GM12874 (cell line): Measurements from ENCODE around the gene LCN12.

Source experiments
- CTCF ChIP-seq: IDR thresholded peaks from 2 replicates; pipeline ENCODE4 v1.5.1; 2011; ENCODE audit warnings: low read depth, mild to moderate bottlenecking, control low read depth, low read length, moderate library complexity; ENCODE audit not compliant: insufficient read depth

LCN12 gene

GRCh38 chr9:136958473-136958872, 6.4 kb downstream of the LCN12 start:
- TF ChIP-seq CTCF, result no peak

GRCh38 chr9:136958898-136959850, 7.1 kb downstream of the LCN12 start:
- no peak for TF ChIP-seq CTCF

GRCh38 chr9:136960212-136960937, 8.3 kb downstream of the LCN12 start:
- no peak for TF ChIP-seq CTCF

DNA sequence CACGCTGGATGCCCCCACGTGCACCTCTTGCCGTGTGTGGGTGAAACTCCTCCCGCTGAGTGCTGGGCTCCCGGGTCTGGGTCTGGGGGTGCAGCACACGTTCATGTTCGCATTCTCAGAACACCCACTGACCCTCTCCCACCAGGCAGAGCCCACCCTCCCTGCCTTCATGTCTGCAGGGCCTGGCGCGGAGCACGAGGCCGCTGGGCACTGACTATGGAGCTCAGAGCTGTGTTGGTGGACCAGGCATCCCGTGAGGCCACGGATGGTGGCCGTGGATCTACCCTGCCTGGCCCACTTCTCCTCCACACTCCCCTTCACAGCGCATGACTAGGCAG, 8.8 kb downstream of the LCN12 start:
- no peak for TF ChIP-seq CTCF

DNA sequence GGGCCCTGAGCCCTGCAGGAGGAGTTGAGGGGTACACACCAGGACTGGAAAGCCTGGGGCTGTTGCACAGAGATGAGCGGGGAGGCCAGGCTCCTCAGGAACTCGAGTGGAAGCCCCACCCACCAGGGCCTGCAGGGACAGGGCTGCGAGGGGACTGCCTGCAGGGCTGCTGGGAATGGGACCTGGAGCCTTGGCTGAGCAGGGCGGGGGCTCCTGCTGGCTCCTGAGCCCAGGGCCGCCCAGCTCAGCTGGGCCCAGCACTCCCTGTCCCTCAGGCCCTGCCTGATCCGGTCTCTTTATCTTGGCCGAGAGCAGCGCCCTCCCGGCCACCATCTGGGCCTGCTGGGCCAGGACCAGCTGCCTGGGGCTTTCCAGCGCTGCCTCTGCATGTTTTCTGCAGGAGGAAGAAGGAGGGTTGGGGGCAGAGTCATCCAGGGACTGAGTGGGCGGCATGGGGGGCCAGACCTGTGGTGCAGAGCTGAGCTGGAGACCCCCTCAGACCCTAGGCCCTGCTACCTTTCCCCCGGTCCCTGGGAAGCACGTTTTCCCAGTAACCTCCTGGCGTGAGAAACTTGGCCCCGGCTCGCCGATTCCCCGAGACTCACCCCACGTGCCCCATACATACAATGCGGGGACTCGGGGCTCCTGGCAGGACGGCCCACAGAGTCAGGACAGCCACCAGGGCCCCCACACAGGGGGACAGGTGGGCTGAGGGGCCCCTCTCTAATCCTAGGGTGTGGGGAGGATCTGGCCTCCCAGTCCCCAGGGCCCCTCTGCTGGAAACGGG, 9.4 kb downstream of the LCN12 start:
- TF ChIP-seq CTCF, result no peak

DNA sequence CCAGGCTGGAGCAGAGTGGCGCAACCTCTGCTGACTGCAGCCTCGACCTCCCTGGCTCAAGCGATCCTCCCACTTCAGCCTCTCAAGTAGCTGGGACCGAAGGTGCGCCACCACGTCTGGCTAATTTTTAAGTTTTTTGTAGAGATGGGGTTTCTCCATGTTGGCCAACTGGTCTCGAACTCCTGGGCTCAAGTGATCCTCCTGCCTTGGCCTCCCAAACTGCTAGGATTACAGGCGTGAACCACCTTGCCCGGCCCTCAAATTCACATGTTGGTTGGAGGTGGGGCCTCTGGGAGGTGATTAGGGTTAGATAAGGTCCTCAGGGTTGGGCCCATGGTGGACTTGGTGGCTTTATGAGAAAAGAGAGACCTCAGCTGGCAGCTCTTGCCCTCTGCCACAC, 10.1 kb downstream of the LCN12 start:
- TF ChIP-seq CTCF, result no peak
